ENCODE data around the gene ANKUB1.

GRCh38 chr3:149777414-149778214 is 14.7 kb downstream of the ANKUB1 start:
- TF ChIP-seq CTCF (IDR thresholded peaks at IDR 0.05; ENCODE audit: low read depth, low read length, missing input control) (no peak), MAX (IDR thresholded peaks at IDR 0.05) (no peak), HNF4A (conservative IDR thresholded peaks at IDR 0.05) (peak; percentile 46 to 51), JUND (IDR thresholded peaks at IDR 0.05) (no peak), YY1 (IDR thresholded peaks at IDR 0.05) (no peak), TAF1 (conservative IDR thresholded peaks at IDR 0.05) (no peak), RAD21 (IDR thresholded peaks at IDR 0.05) (no peak), REST (IDR thresholded peaks at IDR 0.05) (no peak)

Data from liver (tissue), 3 donors.